Measurements from ENCODE around the gene TPRA1. TPM values are rescaled to one million over a fixed set of nuclear protein-coding genes. Genes with fewer than 3 reads are reported as not detected.

TPRA1 gene
- 10 to 100 TPM; 12.5 to 16.6 TPM for total RNA-seq
- 18.8 to 54.4 reads per million in 2 donors for total RNA-seq

- Mint-ChIP-seq H3K27me3 (no peaks in the 10 kb centered on the region), H3K36me3 (ENCODE audit: low read depth) (peaks cover 2% of the 10 kb centered on the region), H3K27ac (peak within 1 kb of the TSS; percentile 89), H3K4me3 (peak within 1 kb of the TSS; percentile 96), H3K4me1 (peaks cover 26% of the 10 kb centered on the region)
- peak; percentile 92 for ATAC-seq
- no peaks in the 10 kb centered on the region for H3K9me3 ChIP-seq (ENCODE audit: control insufficient read depth, low read length, poor library complexity, severe bottlenecking)
- peak; percentile 61 to 71 (median 62) for DNase-seq
Observed at GRCh38 chr3:127590593-127591465, at the start of gene TPRA1. Gene TPRA1 (minus strand): TSS chr3:127590733. CDS start chr3:127580146, 10,587 bp downstream.

GRCh38 chr3:127640042-127640355 lies 49.5 kb upstream of the TPRA1 start:
- Mint-ChIP-seq H3K27ac (no peak overlapping the region), H3K4me1 (peaks cover 15% of the 10 kb centered on the region), H3K4me3 (no peak overlapping the region), H3K36me3 (ENCODE audit: low read depth) (peaks cover 3% of the 10 kb centered on the region), H3K27me3 (no peaks in the 10 kb centered on the region)
- no peak for ATAC-seq
- H3K9me3 ChIP-seq (ENCODE audit: control insufficient read depth, low read length, poor library complexity, severe bottlenecking) = no peaks in the 10 kb centered on the region
- DNase-seq = no peak

GRCh38 chr3:127639173-127640041 lies 48.9 kb upstream of the TPRA1 start:
- no peaks in the 10 kb centered on the region for H3K36me3 Mint-ChIP-seq (ENCODE audit: low read depth)

GRCh38 chr3:127637971-127638370 lies 47.4 kb upstream of the TPRA1 start:
- peaks cover 9% of the 10 kb centered on the region for H3K27me3 Mint-ChIP-seq
- DNase-seq (no peak), ATAC-seq (no peak)
- peaks cover 17% of the 10 kb centered on the region for H3K4me1 Mint-ChIP-seq
- peak overlapping the region; percentile 51 for H3K27ac Mint-ChIP-seq
- peaks cover 2% of the 10 kb centered on the region for H3K36me3 Mint-ChIP-seq (ENCODE audit: low read depth)
- no peaks in the 10 kb centered on the region for H3K9me3 ChIP-seq (ENCODE audit: control insufficient read depth, low read length, poor library complexity, severe bottlenecking)
- no peak overlapping the region for H3K4me3 Mint-ChIP-seq

More at GRCh38 chr3:127639173-127640041, 48.9 kb upstream of the TPRA1 start:
- Mint-ChIP-seq H3K4me1 (peaks cover 15% of the 10 kb centered on the region), H3K27ac (no peak overlapping the region), H3K4me3 (no peak overlapping the region), H3K27me3 (no peaks in the 10 kb centered on the region)
- DNase-seq = no peak
- ATAC-seq = no peak
- no peaks in the 10 kb centered on the region for H3K9me3 ChIP-seq (ENCODE audit: control insufficient read depth, low read length, poor library complexity, severe bottlenecking)

- Mint-ChIP-seq H3K4me1 (peaks cover 17% of the 10 kb centered on the region), H3K27me3 (peaks cover 9% of the 10 kb centered on the region), H3K27ac (peak overlapping the region; percentile 51), H3K36me3 (ENCODE audit: low read depth) (peaks cover 2% of the 10 kb centered on the region), H3K4me3 (no peak overlapping the region)
- ATAC-seq (peak; percentile 90), DNase-seq (no peak)
- no peaks in the 10 kb centered on the region for H3K9me3 ChIP-seq (ENCODE audit: control insufficient read depth, low read length, poor library complexity, severe bottlenecking)
Observed at GRCh38 chr3:127637546-127637945, 47.0 kb upstream of the TPRA1 start.

GRCh38 chr3:127634653-127635052 lies 44.1 kb upstream of the TPRA1 start:
- H3K27ac Mint-ChIP-seq = no peak overlapping the region
- H3K4me1 Mint-ChIP-seq = peaks cover 30% of the 10 kb centered on the region
- no peak for ATAC-seq
- no peaks in the 10 kb centered on the region for H3K9me3 ChIP-seq (ENCODE audit: control insufficient read depth, low read length, poor library complexity, severe bottlenecking)
- peaks cover 32% of the 10 kb centered on the region for H3K27me3 Mint-ChIP-seq
- H3K36me3 Mint-ChIP-seq (ENCODE audit: low read depth) = peaks cover 8% of the 10 kb centered on the region
- H3K4me3 Mint-ChIP-seq = no peak overlapping the region
- DNase-seq = no peak

GRCh38 chr3:127632035-127632820 lies 41.7 kb upstream of the TPRA1 start:
- no peaks in the 10 kb centered on the region for H3K9me3 ChIP-seq (ENCODE audit: control insufficient read depth, low read length, poor library complexity, severe bottlenecking)
- H3K36me3 Mint-ChIP-seq (ENCODE audit: low read depth) = peaks cover 8% of the 10 kb centered on the region
- no peak overlapping the region for H3K27ac Mint-ChIP-seq
- H3K27me3 Mint-ChIP-seq = peaks cover 34% of the 10 kb centered on the region
- DNase-seq = no peak
- no peak for ATAC-seq
- H3K4me1 Mint-ChIP-seq = peaks cover 34% of the 10 kb centered on the region
- no peak overlapping the region for H3K4me3 Mint-ChIP-seq

GRCh38 chr3:127630811-127631714 lies 40.5 kb upstream of the TPRA1 start:
- peak overlapping the region; percentile 71 for H3K4me3 Mint-ChIP-seq
- DNase-seq (no peak), ATAC-seq (no peak)
- peaks cover 8% of the 10 kb centered on the region for H3K36me3 Mint-ChIP-seq (ENCODE audit: low read depth)
- H3K4me1 Mint-ChIP-seq = peaks cover 40% of the 10 kb centered on the region
- no peak overlapping the region for H3K27ac Mint-ChIP-seq
- peaks cover 34% of the 10 kb centered on the region for H3K27me3 Mint-ChIP-seq
- H3K9me3 ChIP-seq (ENCODE audit: control insufficient read depth, low read length, poor library complexity, severe bottlenecking) = no peaks in the 10 kb centered on the region

GRCh38 chr3:127629467-127630403 lies 39.2 kb upstream of the TPRA1 start:
- Mint-ChIP-seq H3K36me3 (ENCODE audit: low read depth) (peaks cover 8% of the 10 kb centered on the region), H3K27me3 (peaks cover 34% of the 10 kb centered on the region), H3K4me3 (peak overlapping the region; percentile 94), H3K4me1 (peaks cover 40% of the 10 kb centered on the region), H3K27ac (peak overlapping the region; percentile 88)
- peak; percentile 61 for ATAC-seq
- H3K9me3 ChIP-seq (ENCODE audit: control insufficient read depth, low read length, poor library complexity, severe bottlenecking) = no peaks in the 10 kb centered on the region
- peak in 1 of 3 donors; percentile 12 for DNase-seq

- H3K4me1 Mint-ChIP-seq = peaks cover 40% of the 10 kb centered on the region
- no peaks in the 10 kb centered on the region for H3K9me3 ChIP-seq (ENCODE audit: control insufficient read depth, low read length, poor library complexity, severe bottlenecking)
- H3K36me3 Mint-ChIP-seq (ENCODE audit: low read depth) = peaks cover 8% of the 10 kb centered on the region
- DNase-seq = peak in 2 of 3 donors; percentile 19 to 33
- ATAC-seq = peak; percentile 60
- H3K27me3 Mint-ChIP-seq = peaks cover 33% of the 10 kb centered on the region
- peak within 1 kb of the TSS; percentile 88 for H3K27ac Mint-ChIP-seq
- peak within 1 kb of the TSS; percentile 94 for H3K4me3 Mint-ChIP-seq
Observed at GRCh38 chr3:127628788-127629466, 38.4 kb upstream of the TPRA1 start, which contains the start of gene PODXL2. Gene PODXL2 (plus strand): TSS chr3:127629185. CDS start chr3:127629220, 35 bp downstream.

- Mint-ChIP-seq H3K4me3 (peak overlapping the region; percentile 90), H3K4me1 (peaks cover 37% of the 10 kb centered on the region), H3K36me3 (ENCODE audit: low read depth) (peaks cover 6% of the 10 kb centered on the region), H3K27me3 (peaks cover 28% of the 10 kb centered on the region), H3K27ac (no peak overlapping the region)
- DNase-seq (no peak), ATAC-seq (no peak)
- H3K9me3 ChIP-seq (ENCODE audit: control insufficient read depth, low read length, poor library complexity, severe bottlenecking) = no peaks in the 10 kb centered on the region
Observed at GRCh38 chr3:127628426-127628787, 37.9 kb upstream of the TPRA1 start.

Measured in T-helper 17 cell (primary cell).